Common myeloid progenitor, CD34-positive (primary cell): ENCODE results near the gene PPM1H.

Source experiments
- CTCF ChIA-PET: fragments of 350-600 bp; sonication (Branson Sonifier 250); formaldehyde crosslinking; loops from one replicate; lab custom pipeline; 2021; ENCODE audit warnings: antibody characterized with exemption; lab: Charles Lee
- POLR2A ChIA-PET: fragments of 350-600 bp; sonication (Branson Sonifier 250); formaldehyde crosslinking; loops from one replicate; lab custom pipeline; 2021; ENCODE audit warnings: antibody characterized with exemption; lab: Charles Lee
- DNase-seq, 3 donors: peaks; one replicate each; pipeline versions ENCODE4 v3.0.0 to v3.0.0-alpha.2; 2013
- H3K27ac ChIP-seq, 2 experiments: 1 replicate in 1 of 2; 2 replicates in 1 of 2; pipeline ENCODE4 v1.7.0; 2013; ENCODE audit warnings: inconsistent platforms in 2 of 2, low read length in 2 of 2, mild to moderate bottlenecking in 2 of 2, low read depth in 1 of 2, moderate library complexity in 1 of 2; ENCODE audit not compliant: severe bottlenecking in 2 of 2, insufficient read depth in 1 of 2, poor library complexity in 1 of 2
- H3K27me3 ChIP-seq, 5 experiments: replicated peaks in 2 of 5; 1 replicate in 3 of 5; 2 replicates in 2 of 5; pipeline versions ENCODE4 v1.6.1 to v1.7.0; 2013; ENCODE audit warnings: low read length in 4 of 5, mild to moderate bottlenecking in 2 of 5, moderate library complexity in 2 of 5, inconsistent platforms in 1 of 5; ENCODE audit not compliant: insufficient read depth in 5 of 5, control insufficient read depth in 4 of 5
- H3K36me3 ChIP-seq, 4 experiments: 1 replicate in 2 of 4; 2 replicates in 2 of 4; pipeline versions ENCODE4 v1.6.1 to v1.7.0; 2013; ENCODE audit warnings: low read length in 3 of 4, control low read depth in 1 of 4, mild to moderate bottlenecking in 1 of 4; ENCODE audit not compliant: control insufficient read depth in 4 of 4, insufficient read depth in 4 of 4
- H3K4me1 ChIP-seq, 4 experiments: 1 replicate in 3 of 4; 2 replicates in 1 of 4; pipeline versions ENCODE4 v1.6.1 to v1.7.1; 2013; ENCODE audit warnings: low read length in 3 of 4, mild to moderate bottlenecking in 3 of 4, control low read depth in 1 of 4, inconsistent platforms in 1 of 4, moderate library complexity in 1 of 4; ENCODE audit not compliant: control insufficient read depth in 4 of 4, insufficient read depth in 4 of 4; ENCODE audit errors: control extremely low read depth in 1 of 4
- H3K4me3 ChIP-seq, 7 experiments: 1 replicate in 4 of 7; 2 replicates in 3 of 7; pipeline versions ENCODE4 v1.5.1 to v1.7.0; 2013; ENCODE audit warnings: mild to moderate bottlenecking in 7 of 7, low read length in 6 of 7, moderate library complexity in 6 of 7, inconsistent platforms in 2 of 7, low read depth in 2 of 7, control low read depth in 1 of 7; ENCODE audit not compliant: insufficient read depth in 4 of 7, control insufficient read depth in 1 of 7; ENCODE audit errors: extremely low read depth in 1 of 7
- H3K9me3 ChIP-seq, 5 experiments: 1 replicate in 4 of 5; 2 replicates in 1 of 5; pipeline versions ENCODE4 v1.6.1 to v1.7.1; 2013; ENCODE audit warnings: low read length in 4 of 5, mild to moderate bottlenecking in 2 of 5, inconsistent platforms in 1 of 5, low read depth in 1 of 5, moderate library complexity in 1 of 5; ENCODE audit not compliant: control insufficient read depth in 4 of 5, insufficient read depth in 2 of 5; ENCODE audit errors: control extremely low read depth in 1 of 5
- WGBS: methylation state at CpG from one replicate; pipeline ENCODE4 v1.1.5; 2013; ENCODE audit not compliant: insufficient coverage; 5-methylcytosine and 5-hydroxymethylcytosine counted together

The PPM1H gene

DNA sequence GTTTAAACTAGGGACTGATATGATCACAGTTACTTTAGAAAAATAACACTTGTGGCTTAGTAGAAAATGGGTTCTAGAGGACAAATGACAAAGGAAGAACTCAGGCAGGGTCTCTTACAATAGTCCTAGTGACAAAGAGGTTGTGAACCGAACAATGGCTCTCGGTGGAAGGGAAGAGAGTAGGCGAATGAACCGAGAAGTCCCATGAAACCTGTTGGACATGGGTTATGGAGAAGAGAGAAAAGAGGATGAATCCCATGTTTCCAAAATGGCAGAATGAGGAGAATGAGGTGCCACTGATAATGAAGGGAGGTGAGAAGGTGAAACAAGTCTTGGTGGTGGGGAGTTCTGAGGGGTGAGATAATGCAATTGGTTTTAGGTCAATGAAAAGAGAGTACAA, 94.1 kb downstream of the PPM1H start:
- H3K9me3 ChIP-seq: no peaks in the 10 kb centered on the region
- CTCF ChIA-PET: interaction anchor here (0.8 to 1.6 kb wide), 3 partner anchors 7 to 27 kb away, joined by 3 to 11 read pairs (median 3); no protein-coding TSS in a partner anchor
- no peaks in the 10 kb centered on the region for H3K27me3 ChIP-seq
- H3K4me1 ChIP-seq: peaks cover 4 to 45% (median 28%) of the 10 kb centered on the region in 4 experiments
- 100% methylated on average over 4 of the region's 4 CpGs for WGBS
- no peaks in the 10 kb centered on the region for H3K36me3 ChIP-seq
- peak overlapping the region in 1 of 2 experiments; percentile 7 for H3K27ac ChIP-seq
- H3K4me3 ChIP-seq: peak overlapping the region in 1 of 7 experiments; percentile 5
- no peak for DNase-seq
- POLR2A ChIA-PET: no interaction called here

DNA sequence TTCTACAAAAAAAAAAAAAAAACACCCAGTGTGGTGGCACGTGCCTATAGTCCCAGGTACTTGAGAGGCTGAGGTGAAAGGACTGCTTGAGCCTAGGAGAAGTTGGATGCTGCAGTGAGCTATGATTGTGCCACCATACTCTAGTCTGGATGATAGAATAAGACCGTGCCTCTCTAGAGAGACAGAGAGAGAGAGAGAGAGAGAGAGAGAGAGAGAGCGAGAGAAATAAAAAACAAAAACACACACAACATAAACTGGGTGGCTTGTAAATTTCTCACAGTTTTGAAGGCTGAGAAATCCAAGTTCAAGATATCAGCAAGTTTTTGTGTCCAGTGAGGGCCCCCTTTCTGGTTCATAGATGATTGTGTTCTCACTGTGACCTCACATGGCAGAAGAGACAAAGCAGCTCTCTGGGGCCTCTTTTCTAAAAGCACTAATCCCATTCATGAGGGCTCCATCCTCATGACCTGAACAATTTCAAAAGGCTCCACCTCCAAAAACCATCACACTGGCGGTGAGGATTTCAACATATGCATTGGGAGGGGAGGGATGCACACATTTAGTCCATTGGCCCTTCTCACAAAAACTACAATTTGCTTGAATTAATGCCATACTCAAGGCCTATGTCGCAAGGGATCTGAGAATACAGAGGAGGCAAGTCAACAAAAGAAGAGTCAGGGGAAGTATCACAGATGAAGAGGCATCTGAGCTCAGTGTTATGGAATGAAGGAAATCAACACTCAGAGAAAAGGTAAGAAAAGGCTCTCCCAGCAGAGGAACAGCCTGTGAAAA, 94.9 kb downstream of the PPM1H start:
- WGBS: 100% methylated on average over 2 of the region's 5 CpGs
- H3K4me3 ChIP-seq: no peak overlapping the region
- no peak overlapping the region for H3K27ac ChIP-seq
- H3K9me3 ChIP-seq: no peaks in the 10 kb centered on the region
- H3K4me1 ChIP-seq: peaks cover 4 to 38% (median 25%) of the 10 kb centered on the region in 4 experiments
- no peaks in the 10 kb centered on the region for H3K27me3 ChIP-seq
- H3K36me3 ChIP-seq: no peaks in the 10 kb centered on the region
- no peak for DNase-seq
- ChIA-PET CTCF (interaction anchor here (0.8 to 1.6 kb wide), 4 partner anchors 8 to 26 kb away, joined by 3 to 11 read pairs (median 4); no protein-coding TSS in a partner anchor), POLR2A (no interaction called here)

DNA sequence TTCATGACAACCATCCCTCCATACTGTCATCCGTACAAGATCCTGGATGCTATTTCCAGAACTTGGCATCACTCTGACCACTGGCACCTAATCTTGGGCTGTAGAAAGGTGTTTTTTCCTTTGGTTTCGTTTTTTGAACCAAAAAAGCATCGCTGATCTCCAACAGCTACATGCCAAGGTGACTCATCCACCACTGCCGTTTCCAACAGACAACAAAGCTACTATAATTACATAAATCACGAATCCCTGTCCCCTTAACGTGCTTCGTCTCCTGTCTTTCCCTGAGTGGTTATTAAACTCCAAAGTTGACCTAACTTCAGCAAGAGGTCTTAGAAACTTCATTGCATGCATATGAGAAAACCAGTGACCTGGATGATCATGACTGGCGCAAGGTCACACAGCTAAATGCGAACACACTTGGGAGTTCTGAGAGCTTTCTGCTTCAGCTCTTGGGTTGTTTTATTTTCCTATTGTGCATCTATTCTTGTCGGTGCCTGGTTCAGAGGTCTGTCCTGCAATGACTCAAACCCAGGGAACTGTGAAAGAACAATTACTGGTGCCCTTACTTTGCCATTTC, 99.9 kb downstream of the PPM1H start:
- peak in 1 of 3 donors; percentile 26 for DNase-seq
- no peak overlapping the region for H3K4me3 ChIP-seq
- CTCF ChIA-PET: interaction anchor here (0.6 to 1.3 kb wide), 4 partner anchors 9 to 100 kb away, joined by 3 to 4 read pairs (median 4); partner anchors contain the start of gene PPM1H

DNA sequence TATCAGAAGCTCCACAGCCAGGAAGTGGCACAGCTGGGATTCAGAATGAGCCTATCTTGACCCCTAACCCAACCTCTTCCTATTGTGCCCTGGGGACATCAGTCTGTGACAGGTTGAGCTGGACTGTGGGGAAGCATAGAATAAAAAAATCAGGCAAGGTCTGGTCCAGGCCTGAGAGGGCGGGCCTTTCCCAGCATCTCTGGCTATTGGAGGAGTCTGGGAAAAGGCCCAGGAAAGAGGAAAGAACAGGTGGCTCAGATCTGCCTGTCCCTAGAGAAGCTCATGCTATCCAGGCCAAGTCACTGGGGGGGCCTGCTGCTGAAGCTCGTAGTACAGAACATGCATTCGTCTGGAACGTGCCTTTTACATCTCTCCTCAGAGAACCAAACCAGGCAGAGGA, 100.5 kb downstream of the PPM1H start:
- ChIA-PET POLR2A (no interaction called here), CTCF (interaction anchor here (0.6 to 0.8 kb wide), 2 partner anchors 9 to 18 kb away, joined by 3 to 4 read pairs; no protein-coding TSS in a partner anchor)
- WGBS: 100% methylated on average over 4 of the region's 4 CpGs
- Histone ChIP-seq H3K9me3 (no peaks in the 10 kb centered on the region), H3K4me3 (no peak overlapping the region), H3K4me1 (no peaks in the 10 kb centered on the region), H3K27ac (no peak overlapping the region), H3K36me3 (peaks cover 4 to 6% (median 5%) of the 10 kb centered on the region in 4 experiments), H3K27me3 (no peaks in the 10 kb centered on the region)
- no peak for DNase-seq

More for the DNA sequence above, 99.9 kb downstream of the PPM1H start:
- H3K27ac ChIP-seq: no peak overlapping the region
- 94% methylated on average over 9 of the region's 10 CpGs for WGBS
- no peaks in the 10 kb centered on the region for H3K4me1 ChIP-seq
- no peaks in the 10 kb centered on the region for H3K9me3 ChIP-seq
- no peaks in the 10 kb centered on the region for H3K27me3 ChIP-seq
- POLR2A ChIA-PET: interaction anchor here (1.0 kb wide), 1 partner anchor 17 kb away, joined by 4 read pairs; no protein-coding TSS in a partner anchor
- H3K36me3 ChIP-seq: peaks cover 2 to 6% (median 4%) of the 10 kb centered on the region in 4 experiments

DNA sequence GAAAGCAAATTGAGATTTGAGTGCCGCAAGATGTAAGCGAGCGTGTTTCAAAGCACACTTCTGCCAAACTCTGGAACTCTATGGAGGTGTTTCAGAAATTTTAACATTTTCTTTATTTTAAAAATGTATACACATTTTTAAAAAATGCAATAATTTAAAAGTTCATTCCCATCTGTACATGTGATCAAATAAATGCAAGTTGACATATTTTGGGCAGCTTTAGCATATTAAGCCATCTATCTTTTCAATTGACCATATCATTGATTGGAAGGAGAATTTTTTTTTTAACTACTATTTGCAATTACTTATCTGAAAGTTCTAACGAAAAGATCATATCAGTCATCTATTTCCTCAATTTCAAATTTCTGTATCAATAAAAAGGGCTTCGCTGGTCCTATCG, 101.3 kb downstream of the PPM1H start:
- Histone ChIP-seq H3K9me3 (no peaks in the 10 kb centered on the region), H3K4me1 (no peaks in the 10 kb centered on the region), H3K36me3 (peaks cover 4 to 6% (median 5%) of the 10 kb centered on the region in 4 experiments), H3K4me3 (no peak overlapping the region), H3K27me3 (no peaks in the 10 kb centered on the region), H3K27ac (no peak overlapping the region)
- no CpG with 5 or more reads among the region's 6 CpGs for WGBS
- DNase-seq: no peak
- CTCF ChIA-PET: interaction anchor here (0.7 to 1.1 kb wide), 3 partner anchors 13 to 247 kb away, joined by 4 to 5 read pairs (median 4); no protein-coding TSS in a partner anchor
- POLR2A ChIA-PET: no interaction called here

DNA sequence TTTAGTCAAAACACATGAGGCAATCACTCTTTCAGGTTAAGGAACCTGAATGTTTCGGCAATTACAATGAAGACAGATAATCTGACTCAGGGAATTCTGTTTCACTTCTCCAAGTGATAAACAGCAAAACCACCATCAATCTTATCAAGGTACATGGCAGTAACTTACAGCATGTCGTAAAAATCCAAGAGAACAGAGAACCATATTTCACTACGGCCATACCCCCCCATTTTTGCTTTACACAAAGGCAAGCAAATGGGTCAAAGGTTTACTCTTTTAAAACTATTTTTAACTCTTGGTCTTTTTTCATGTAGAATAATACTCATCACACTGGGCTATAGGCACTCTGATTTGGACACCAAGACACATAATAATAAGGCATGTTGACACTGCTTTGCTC, 102.4 kb downstream of the PPM1H start:
- peaks cover 6 to 9% (median 9%) of the 10 kb centered on the region in 4 experiments for H3K36me3 ChIP-seq
- no peaks in the 10 kb centered on the region for H3K27me3 ChIP-seq
- H3K27ac ChIP-seq: no peak overlapping the region
- no peaks in the 10 kb centered on the region for H3K4me1 ChIP-seq
- no peaks in the 10 kb centered on the region for H3K9me3 ChIP-seq
- 87% methylated on average over 3 of the region's 3 CpGs for WGBS
- CTCF ChIA-PET: interaction anchor here (1.0 to 1.1 kb wide), 2 partner anchors 8 to 14 kb away, joined by 3 to 4 read pairs; no protein-coding TSS in a partner anchor
- POLR2A ChIA-PET: no interaction called here
- no peak for DNase-seq
- no peak overlapping the region for H3K4me3 ChIP-seq
